ENCODE data around the gene SUGCT.

DNA sequence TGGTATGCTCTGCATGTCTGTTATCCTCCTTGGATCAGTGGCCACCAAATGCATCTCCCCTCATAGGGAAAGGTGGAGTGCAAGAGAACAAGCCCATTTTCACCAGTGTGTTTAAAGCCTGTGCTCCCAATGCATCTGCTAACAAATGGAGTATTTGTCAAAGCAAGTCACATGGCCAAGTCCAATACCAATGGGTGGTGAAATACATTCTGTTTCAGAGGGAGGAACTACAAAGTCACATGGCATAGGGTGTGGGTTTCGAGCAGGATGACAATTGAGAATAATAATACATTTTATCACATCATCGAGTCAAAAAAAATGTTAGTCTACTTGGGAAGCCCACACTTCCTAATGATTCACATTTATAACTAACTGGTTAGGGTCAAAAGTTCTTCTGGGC is 62.7 kb downstream of the SUGCT start:
- TF ChIP-seq, protein P1, sequence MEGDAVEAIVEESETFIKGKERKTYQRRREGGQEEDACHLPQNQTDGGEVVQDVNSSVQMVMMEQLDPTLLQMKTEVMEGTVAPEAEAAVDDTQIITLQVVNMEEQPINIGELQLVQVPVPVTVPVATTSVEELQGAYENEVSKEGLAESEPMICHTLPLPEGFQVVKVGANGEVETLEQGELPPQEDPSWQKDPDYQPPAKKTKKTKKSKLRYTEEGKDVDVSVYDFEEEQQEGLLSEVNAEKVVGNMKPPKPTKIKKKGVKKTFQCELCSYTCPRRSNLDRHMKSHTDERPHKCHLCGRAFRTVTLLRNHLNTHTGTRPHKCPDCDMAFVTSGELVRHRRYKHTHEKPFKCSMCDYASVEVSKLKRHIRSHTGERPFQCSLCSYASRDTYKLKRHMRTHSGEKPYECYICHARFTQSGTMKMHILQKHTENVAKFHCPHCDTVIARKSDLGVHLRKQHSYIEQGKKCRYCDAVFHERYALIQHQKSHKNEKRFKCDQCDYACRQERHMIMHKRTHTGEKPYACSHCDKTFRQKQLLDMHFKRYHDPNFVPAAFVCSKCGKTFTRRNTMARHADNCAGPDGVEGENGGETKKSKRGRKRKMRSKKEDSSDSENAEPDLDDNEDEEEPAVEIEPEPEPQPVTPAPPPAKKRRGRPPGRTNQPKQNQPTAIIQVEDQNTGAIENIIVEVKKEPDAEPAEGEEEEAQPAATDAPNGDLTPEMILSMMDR (IDR thresholded peaks at IDR 0.05; ENCODE audit: low read depth, low read length) = no peak
- no peak for TF ChIP-seq MYC (IDR thresholded peaks at IDR 0.05; ENCODE audit: low read depth, low read length)
